ENCODE results near the gene GRK6. TPM values are rescaled to one million over a fixed set of nuclear protein-coding genes. Genes with fewer than 3 reads are reported as not detected.
A peak's percentile ranks its signal among the peaks of the same experiment; 100 is the strongest.

The GRK6 gene
- total and polyA plus RNA-seq, 9 of the 15 experiments (the other 6 are each of a cell fraction or from before 2014, with no cell fraction given), result 0.63 to 122 (median 44.5) TPM

DNA sequence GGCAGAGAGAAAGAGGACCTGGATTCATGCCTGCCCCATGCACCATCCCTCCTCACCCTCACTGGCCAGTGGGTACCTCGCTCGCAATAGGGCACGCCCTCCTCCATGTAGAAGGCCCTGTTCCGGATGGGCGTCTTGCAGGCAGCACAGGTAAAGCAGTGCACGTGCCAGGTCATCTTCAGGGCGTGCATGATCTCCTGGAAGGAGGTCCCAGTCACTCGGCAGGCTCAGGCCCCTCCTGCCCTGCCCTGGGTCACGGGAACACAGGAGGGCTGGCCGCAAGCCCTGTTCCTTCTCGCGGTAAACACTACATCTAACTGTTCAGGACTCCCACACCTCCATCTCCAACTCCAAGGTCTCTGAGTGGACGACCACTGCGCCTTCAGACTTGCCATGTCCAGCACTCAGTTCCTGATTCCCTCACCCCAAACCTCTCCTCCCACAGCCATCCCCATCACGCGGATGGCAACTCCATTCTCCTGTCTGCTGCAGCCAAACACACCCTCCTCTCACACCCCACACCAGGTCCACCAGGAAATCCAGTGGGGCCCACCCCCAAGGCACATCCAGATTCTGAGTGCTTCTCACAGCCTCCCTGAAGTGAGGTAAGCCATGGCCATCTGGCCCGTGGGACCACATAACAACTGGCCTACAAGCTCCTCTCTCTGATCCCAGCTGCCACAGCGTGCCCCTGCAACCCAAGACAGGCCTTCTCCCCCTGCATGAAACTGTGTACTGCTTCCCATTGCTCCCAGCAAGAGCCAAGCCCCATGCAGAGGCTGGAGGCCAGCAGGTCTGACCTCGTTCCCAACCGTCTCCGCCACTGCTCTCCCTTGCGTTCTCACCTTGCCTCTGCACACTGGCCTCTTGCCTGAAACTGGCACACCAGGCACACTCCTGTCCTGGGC, 57.8 kb downstream of the GRK6 start:
- WGBS (ENCODE audit: insufficient coverage, low coverage, missing lambda C conversion rate), result 75% methylated on average over 22 of the region's 22 CpGs
- in situ Hi-C loops (cut with MboI), result no loop called here
- ChIA-PET POLR2A (interaction anchor here (0.9 to 2.4 kb wide), 3 partner anchors 7 to 33 kb away, joined by 3 to 14 read pairs (median 4); no protein-coding TSS in a partner anchor), CTCF (ENCODE audit: low intra/inter-chr PET ratio) (no interaction called here)
- FAIRE-seq (no peak), DNase-seq (ENCODE audit: extremely low read depth in 1 of 4, low spot score in 3 of 4) (no peak), ATAC-seq (peak; percentile 10)
- H2AFZ ChIP-seq (ENCODE audit: low read depth, low read length), result no peak overlapping the region
- intact Hi-C loops (cut with micrococcal nuclease), result no loop called here
- H3K9me3 ChIP-seq (replicated peaks; ENCODE audit: control insufficient read depth, insufficient read depth, low read depth, low read length), result no peaks in the 10 kb centered on the region
- BruUV-seq (replicated peaks), result no TSS peak
- H3K9me1 ChIP-seq (ENCODE audit: control insufficient read depth, insufficient read depth, low read length), result no peaks in the 10 kb centered on the region
- H3K27me3 ChIP-seq (ENCODE audit: control insufficient read depth in 2 of 2, insufficient read depth in 2 of 2, low read length in 2 of 2), result no peaks in the 10 kb centered on the region
- H3K36me3 ChIP-seq (ENCODE audit: control insufficient read depth, insufficient read depth, low read length), result peaks cover 62% of the 10 kb centered on the region; the same call in 2 of the 3 replicates
- H3K27ac ChIP-seq (ENCODE audit: extremely low read depth, low read depth, low read length), result no peak overlapping the region; the same call in 2 of the 3 replicates
- no peak overlapping the region for H3K4me3 ChIP-seq
- H3K4me1 ChIP-seq (replicated peaks in 1 of 2; ENCODE audit: control insufficient read depth in 2 of 2, insufficient read depth in 2 of 2, low read length in 2 of 2), result peaks cover 8 to 34% of the 10 kb centered on the region in 2 experiments
- peak overlapping the region in 1 of 2 experiments; percentile 76; a peak in 2 of 4 replicates for H3K9ac ChIP-seq (ENCODE audit: insufficient read depth in 1 of 2, low read depth in 2 of 2, low read length in 2 of 2)
- no peaks in the 10 kb centered on the region for H3K79me2 ChIP-seq (ENCODE audit: control insufficient read depth, insufficient read depth, low read length)
- no peaks in the 10 kb centered on the region for H4K20me1 ChIP-seq (replicated peaks; ENCODE audit: control insufficient read depth, insufficient read depth, low read length)
- no peak overlapping the region for H3K4me2 ChIP-seq (ENCODE audit: insufficient read depth, low read length)
- TF ChIP-seq FOXA1 (IDR thresholded peaks at IDR 0.05; ENCODE audit: borderline replicate concordance) (no peak), TCF7L2 (IDR thresholded peaks at IDR 0.05; ENCODE audit: low read depth, low read length) (no peak), HMBOX1 (IDR thresholded peaks at IDR 0.05) (no peak), HIVEP1 (CRISPR knock-in tag; IDR thresholded peaks at IDR 0.05) (no peak), LEF1 (IDR thresholded peaks at IDR 0.05) (no peak), ZSCAN32 (CRISPR knock-in tag; IDR thresholded peaks at IDR 0.05) (no peak), BACH1 (tag; IDR thresholded peaks at IDR 0.05) (no peak)
- TF ChIP-seq, protein P1, sequence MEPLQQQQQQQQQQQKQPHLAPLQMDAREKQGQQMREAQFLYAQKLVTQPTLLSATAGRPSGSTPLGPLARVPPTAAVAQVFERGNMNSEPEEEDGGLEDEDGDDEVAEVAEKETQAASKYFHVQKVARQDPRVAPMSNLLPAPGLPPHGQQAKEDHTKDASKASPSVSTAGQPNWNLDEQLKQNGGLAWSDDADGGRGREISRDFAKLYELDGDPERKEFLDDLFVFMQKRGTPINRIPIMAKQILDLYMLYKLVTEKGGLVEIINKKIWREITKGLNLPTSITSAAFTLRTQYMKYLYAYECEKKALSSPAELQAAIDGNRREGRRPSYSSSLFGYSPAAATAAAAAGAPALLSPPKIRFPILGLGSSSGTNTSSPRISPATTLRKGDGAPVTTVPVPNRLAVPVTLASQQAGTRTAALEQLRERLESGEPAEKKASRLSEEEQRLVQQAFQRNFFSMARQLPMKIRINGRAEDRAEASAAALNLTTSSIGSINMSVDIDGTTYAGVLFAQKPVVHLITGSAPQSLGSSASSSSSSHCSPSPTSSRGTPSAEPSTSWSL (CRISPR knock-in tag; IDR thresholded peaks at IDR 0.05; ENCODE audit: borderline replicate concordance), result no peak
- TF ChIP-seq, protein P2, sequence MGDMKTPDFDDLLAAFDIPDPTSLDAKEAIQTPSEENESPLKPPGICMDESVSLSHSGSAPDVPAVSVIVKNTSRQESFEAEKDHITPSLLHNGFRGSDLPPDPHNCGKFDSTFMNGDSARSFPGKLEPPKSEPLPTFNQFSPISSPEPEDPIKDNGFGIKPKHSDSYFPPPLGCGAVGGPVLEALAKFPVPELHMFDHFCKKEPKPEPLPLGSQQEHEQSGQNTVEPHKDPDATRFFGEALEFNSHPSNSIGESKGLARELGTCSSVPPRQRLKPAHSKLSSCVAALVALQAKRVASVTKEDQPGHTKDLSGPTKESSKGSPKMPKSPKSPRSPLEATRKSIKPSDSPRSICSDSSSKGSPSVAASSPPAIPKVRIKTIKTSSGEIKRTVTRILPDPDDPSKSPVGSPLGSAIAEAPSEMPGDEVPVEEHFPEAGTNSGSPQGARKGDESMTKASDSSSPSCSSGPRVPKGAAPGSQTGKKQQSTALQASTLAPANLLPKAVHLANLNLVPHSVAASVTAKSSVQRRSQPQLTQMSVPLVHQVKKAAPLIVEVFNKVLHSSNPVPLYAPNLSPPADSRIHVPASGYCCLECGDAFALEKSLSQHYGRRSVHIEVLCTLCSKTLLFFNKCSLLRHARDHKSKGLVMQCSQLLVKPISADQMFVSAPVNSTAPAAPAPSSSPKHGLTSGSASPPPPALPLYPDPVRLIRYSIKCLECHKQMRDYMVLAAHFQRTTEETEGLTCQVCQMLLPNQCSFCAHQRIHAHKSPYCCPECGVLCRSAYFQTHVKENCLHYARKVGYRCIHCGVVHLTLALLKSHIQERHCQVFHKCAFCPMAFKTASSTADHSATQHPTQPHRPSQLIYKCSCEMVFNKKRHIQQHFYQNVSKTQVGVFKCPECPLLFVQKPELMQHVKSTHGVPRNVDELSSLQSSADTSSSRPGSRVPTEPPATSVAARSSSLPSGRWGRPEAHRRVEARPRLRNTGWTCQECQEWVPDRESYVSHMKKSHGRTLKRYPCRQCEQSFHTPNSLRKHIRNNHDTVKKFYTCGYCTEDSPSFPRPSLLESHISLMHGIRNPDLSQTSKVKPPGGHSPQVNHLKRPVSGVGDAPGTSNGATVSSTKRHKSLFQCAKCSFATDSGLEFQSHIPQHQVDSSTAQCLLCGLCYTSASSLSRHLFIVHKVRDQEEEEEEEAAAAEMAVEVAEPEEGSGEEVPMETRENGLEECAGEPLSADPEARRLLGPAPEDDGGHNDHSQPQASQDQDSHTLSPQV (IDR thresholded peaks at IDR 0.05), result no peak
- TF ChIP-seq, protein P3, sequence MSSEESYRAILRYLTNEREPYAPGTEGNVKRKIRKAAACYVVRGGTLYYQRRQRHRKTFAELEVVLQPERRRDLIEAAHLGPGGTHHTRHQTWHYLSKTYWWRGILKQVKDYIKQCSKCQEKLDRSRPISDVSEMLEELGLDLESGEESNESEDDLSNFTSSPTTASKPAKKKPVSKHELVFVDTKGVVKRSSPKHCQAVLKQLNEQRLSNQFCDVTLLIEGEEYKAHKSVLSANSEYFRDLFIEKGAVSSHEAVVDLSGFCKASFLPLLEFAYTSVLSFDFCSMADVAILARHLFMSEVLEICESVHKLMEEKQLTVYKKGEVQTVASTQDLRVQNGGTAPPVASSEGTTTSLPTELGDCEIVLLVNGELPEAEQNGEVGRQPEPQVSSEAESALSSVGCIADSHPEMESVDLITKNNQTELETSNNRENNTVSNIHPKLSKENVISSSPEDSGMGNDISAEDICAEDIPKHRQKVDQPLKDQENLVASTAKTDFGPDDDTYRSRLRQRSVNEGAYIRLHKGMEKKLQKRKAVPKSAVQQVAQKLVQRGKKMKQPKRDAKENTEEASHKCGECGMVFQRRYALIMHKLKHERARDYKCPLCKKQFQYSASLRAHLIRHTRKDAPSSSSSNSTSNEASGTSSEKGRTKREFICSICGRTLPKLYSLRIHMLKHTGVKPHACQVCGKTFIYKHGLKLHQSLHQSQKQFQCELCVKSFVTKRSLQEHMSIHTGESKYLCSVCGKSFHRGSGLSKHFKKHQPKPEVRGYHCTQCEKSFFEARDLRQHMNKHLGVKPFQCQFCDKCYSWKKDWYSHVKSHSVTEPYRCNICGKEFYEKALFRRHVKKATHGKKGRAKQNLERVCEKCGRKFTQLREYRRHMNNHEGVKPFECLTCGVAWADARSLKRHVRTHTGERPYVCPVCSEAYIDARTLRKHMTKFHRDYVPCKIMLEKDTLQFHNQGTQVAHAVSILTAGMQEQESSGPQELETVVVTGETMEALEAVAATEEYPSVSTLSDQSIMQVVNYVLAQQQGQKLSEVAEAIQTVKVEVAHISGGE (CRISPR knock-in tag; IDR thresholded peaks at IDR 0.05), result no peak

Data from K562 (cell line).